ENCODE data around the gene GABRB3. TPM values are rescaled to one million over a fixed set of nuclear protein-coding genes. Genes with fewer than 3 reads are reported as not detected.

The GABRB3 gene
- total and polyA plus RNA-seq, 2 donors (not counting 3 experiments of a cell fraction or from before 2014, with no cell fraction given) = 0.03 TPM; not detected in 1

GRCh38 chr15:26656080-26656479 lies 116.8 kb downstream of the GABRB3 start:
- Histone ChIP-seq H3K4me2 (ENCODE audit: insufficient read depth, low read length) (no peak overlapping the region), H3K4me1 (ENCODE audit: control insufficient read depth, extremely low read depth, insufficient read depth, low read length) (no peaks in the 10 kb centered on the region), H3K79me2 (ENCODE audit: control insufficient read depth, insufficient read depth, low read length) (no peaks in the 10 kb centered on the region), H2AFZ (ENCODE audit: low read depth, low read length) (no peak overlapping the region), H4K20me1 (replicated peaks; ENCODE audit: control insufficient read depth, extremely low read depth, insufficient read depth, low read length) (no peaks in the 10 kb centered on the region), H3K9me1 (replicated peaks; ENCODE audit: control insufficient read depth, extremely low read depth, insufficient read depth, low read length) (no peaks in the 10 kb centered on the region), H3K9me3 (replicated peaks; ENCODE audit: control insufficient read depth, insufficient read depth, low read length) (peaks cover 9% of the 10 kb centered on the region), H3K36me3 (ENCODE audit: control insufficient read depth in 2 of 2, extremely low read depth in 1 of 2, insufficient read depth in 2 of 2, low read length in 2 of 2) (no peaks in the 10 kb centered on the region), H3K27me3 (ENCODE audit: control insufficient read depth in 2 of 2, insufficient read depth in 2 of 2, low read length in 2 of 2) (no peaks in the 10 kb centered on the region), H3K27ac (ENCODE audit: insufficient read depth, low read depth, low read length) (no peak overlapping the region), H3K9ac (replicated peaks; ENCODE audit: extremely low read depth, insufficient read depth, low read length) (no peak overlapping the region), H3K4me3 (replicated peaks in 1 of 3; ENCODE audit: insufficient read depth in 1 of 3, low read depth in 1 of 3, low read length in 3 of 3) (no peak overlapping the region)
- BruUV-seq (replicated peaks) = no TSS peak
- FAIRE-seq (no peak), DNase-seq (ENCODE audit: low read depth, low spot score) (no peak)
- ChIA-PET CTCF (no interaction called here), POLR2A (no interaction called here)
- TF ChIP-seq POLR2A (IDR thresholded peaks at IDR 0.05; ENCODE audit: low read depth, low read length) (no peak), FOS (IDR thresholded peaks at IDR 0.05; ENCODE audit: borderline replicate concordance, insufficient read depth, low read length) (no peak), MYC (IDR thresholded peaks at IDR 0.05; ENCODE audit: low read depth, low read length) (no peak), MAX (IDR thresholded peaks at IDR 0.05; ENCODE audit: insufficient read depth, insufficient read length) (no peak), CTCF (IDR thresholded peaks at IDR 0.05; ENCODE audit: extremely low read depth in 1 of 2, insufficient read depth in 1 of 2, low read depth in 1 of 2, low read length in 2 of 2) (no peak), GATA2 (IDR thresholded peaks at IDR 0.05; ENCODE audit: insufficient read depth, insufficient read length, low read depth, low read length) (no peak), POLR2AphosphoS5 (IDR thresholded peaks at IDR 0.05; ENCODE audit: insufficient read depth, low read depth, low read length) (no peak), EZH2 (IDR thresholded peaks at IDR 0.05; ENCODE audit: borderline replicate concordance, low read depth, low read length, severe bottlenecking) (no peak), JUN (IDR thresholded peaks at IDR 0.05; ENCODE audit: borderline replicate concordance, insufficient read depth, insufficient read length, low read depth) (no peak)
- intact Hi-C loops (cut with micrococcal nuclease) = no loop called here
- dilution Hi-C loops (cut with MboI; ENCODE audit: extremely low pct_ligation_motif_present, low sequenced_read_pairs) = no loop called here

Data from endothelial cell of umbilical vein (primary cell).